Panc1 (cell line): ENCODE results near the gene DNASE1L2.

Experiments
- CTCF ChIP-seq: fragments of 450-650 bp; IDR thresholded peaks from 2 replicates; pipeline ENCODE4 v1.5.1; 2017; ENCODE audit warnings: mild to moderate bottlenecking
- POLR2AphosphoS5 ChIP-seq: IDR thresholded peaks from 2 replicates; pipeline ENCODE4 v1.6.1; 2012; ENCODE audit warnings: mild to moderate bottlenecking, low read depth, low read length, moderate library complexity
- REST ChIP-seq, 2 experiments: IDR thresholded peaks; 2 replicates each; pipeline ENCODE4 v1.6.1; 2011 to 2012; ENCODE audit warnings: low read depth in 2 of 2, control low read depth in 1 of 2, low read length in 1 of 2, mild to moderate bottlenecking in 1 of 2, moderate library complexity in 1 of 2; ENCODE audit not compliant: insufficient read depth in 1 of 2
- SIN3A ChIP-seq: IDR thresholded peaks from 2 replicates; pipeline ENCODE4 v1.6.1; 2012; ENCODE audit warnings: low read depth, mild to moderate bottlenecking, low read length, moderate library complexity, borderline replicate concordance; ENCODE audit not compliant: insufficient read depth

GRCh38 chr16:2273484-2273883 is 37.2 kb downstream of the DNASE1L2 start:
- TF ChIP-seq CTCF (no peak), REST (IDR thresholded peaks at IDR 0.05; ENCODE audit: insufficient read depth in 1 of 2, low read depth in 2 of 2, low read length in 1 of 2) (no peak), POLR2AphosphoS5 (no peak), SIN3A (no peak)
